Neural cell (in vitro differentiated cells): ENCODE measurements around the gene CDK17. TPM values are rescaled to one million over a fixed set of nuclear protein-coding genes. Genes with fewer than 3 reads are reported as not detected.

Experiments
- H2AFZ ChIP-seq: fragments of 200-600, 300-800 bp; sonication (generic), shearing (Covaris generic); 2 replicates; pipeline ENCODE4 v1.6.0; 2014; ENCODE audit warnings: low read depth, mild to moderate bottlenecking, antibody characterized with exemption, low read length, moderate library complexity
- H3F3A ChIP-seq: fragments of 200-600 bp; shearing (Covaris generic); 2 replicates; pipeline ENCODE4 v1.6.1; 2016; ENCODE audit warnings: mild to moderate bottlenecking, moderate library complexity, mixed read lengths, antibody characterized with exemption, low read length; ENCODE audit not compliant: insufficient read depth, poor library complexity, severe bottlenecking
- H3K27ac ChIP-seq: fragments of 200-600, 300-800 bp; sonication (generic), shearing (Covaris generic); 2 replicates; pipeline ENCODE4 v1.5.1; 2014; ENCODE audit warnings: mild to moderate bottlenecking, low read length, moderate library complexity
- H3K27me3 ChIP-seq: fragments of 300-800, 200-600 bp; sonication (generic), shearing (Covaris generic); 2 replicates; pipeline ENCODE4 v1.6.0; 2014; ENCODE audit warnings: mild to moderate bottlenecking, low read depth, low read length, moderate library complexity; ENCODE audit not compliant: insufficient read depth
- H3K36me3 ChIP-seq: fragments of 300-800, 200-600 bp; sonication (generic), shearing (Covaris generic); 2 replicates; pipeline ENCODE4 v1.5.1; 2014; ENCODE audit warnings: mild to moderate bottlenecking, antibody characterized with exemption, low read length, moderate library complexity; ENCODE audit not compliant: insufficient read depth
- H3K4me2 ChIP-seq: fragments of 300-800, 200-600 bp; sonication (generic), shearing (Covaris generic); 2 replicates; pipeline ENCODE4 v1.6.0; 2014; ENCODE audit warnings: mild to moderate bottlenecking, low read length
- H3K4me3 ChIP-seq: fragments of 300-800, 200-600 bp; sonication (generic), shearing (Covaris generic); 2 replicates; pipeline ENCODE4 v1.5.1; 2014; ENCODE audit warnings: mild to moderate bottlenecking, low read length, moderate library complexity
- H3K79me2 ChIP-seq: fragments of 200-600 bp; shearing (Covaris generic); replicated peaks from 2 replicates; pipeline ENCODE4 v1.6.0; 2014; ENCODE audit warnings: mild to moderate bottlenecking, low read length, moderate library complexity; ENCODE audit not compliant: insufficient read depth
- H3K9ac ChIP-seq: fragments of 300-800, 200-600 bp; sonication (generic), shearing (Covaris generic); 2 replicates; pipeline ENCODE4 v1.6.1; 2016; ENCODE audit warnings: mild to moderate bottlenecking, low read length, mixed read lengths
- H3K9me2 ChIP-seq: fragments of 200-600 bp; shearing (Covaris generic); 2 replicates; pipeline ENCODE4 v1.6.1; 2016; ENCODE audit warnings: mild to moderate bottlenecking, low read length, mixed read lengths; ENCODE audit not compliant: insufficient read depth
- H3K9me3 ChIP-seq: fragments of 200-600, 300-800 bp; sonication (generic), shearing (Covaris generic); 2 replicates; pipeline ENCODE4 v1.6.1; 2016; ENCODE audit warnings: mild to moderate bottlenecking, mixed run types, low read length, moderate library complexity, mixed read lengths
- H4K20me1 ChIP-seq: fragments of 200-600 bp; shearing (Covaris generic); 2 replicates; pipeline ENCODE4 v1.6.1; 2016; ENCODE audit warnings: mild to moderate bottlenecking, mixed run types; ENCODE audit not compliant: insufficient read depth
- CTCF ChIP-seq: fragments of 450-650 bp; IDR thresholded peaks from 2 replicates; pipeline ENCODE4 v1.5.1; 2014; ENCODE audit warnings: antibody characterized with exemption, mild to moderate bottlenecking, moderate library complexity; ENCODE audit not compliant: poor library complexity, severe bottlenecking
- EP300 ChIP-seq: fragments of 450-650 bp; conservative IDR thresholded peaks from 2 replicates; pipeline ENCODE4 v1.6.1; 2014; ENCODE audit warnings: antibody characterized with exemption, mild to moderate bottlenecking, moderate library complexity; ENCODE audit not compliant: poor library complexity, severe bottlenecking
- EZH2 ChIP-seq: fragments of 200-600, 300-800 bp; shearing (Covaris generic), sonication (generic); IDR thresholded peaks from 2 replicates; pipeline ENCODE4 v1.6.1; 2014; ENCODE audit warnings: antibody characterized with exemption, low read length, borderline replicate concordance, mild to moderate bottlenecking; ENCODE audit not compliant: insufficient read depth, poor library complexity, severe bottlenecking
- MXI1 ChIP-seq: fragments of 450-650 bp; conservative IDR thresholded peaks from 2 replicates; pipeline ENCODE4 v1.6.1; 2014; ENCODE audit warnings: antibody characterized with exemption, mild to moderate bottlenecking; ENCODE audit not compliant: poor library complexity, severe bottlenecking
- POLR2AphosphoS5 ChIP-seq: IDR thresholded peaks from 2 replicates; pipeline ENCODE4 v1.6.1; 2012
- RAD21 ChIP-seq: fragments of 450-650 bp; conservative IDR thresholded peaks from 2 replicates; pipeline ENCODE4 v1.6.1; 2014; ENCODE audit warnings: antibody characterized with exemption, mild to moderate bottlenecking, moderate library complexity
- REST ChIP-seq: IDR thresholded peaks from 2 replicates; pipeline ENCODE4 v1.6.1; 2012; ENCODE audit warnings: borderline replicate concordance
- SMC3 ChIP-seq: fragments of 450-650 bp; conservative IDR thresholded peaks from 2 replicates; pipeline ENCODE4 v1.6.1; 2014; ENCODE audit warnings: antibody characterized with exemption, mild to moderate bottlenecking, moderate library complexity; ENCODE audit not compliant: poor library complexity
- TAF1 ChIP-seq: IDR thresholded peaks from 2 replicates; pipeline ENCODE4 v1.6.1; 2012; ENCODE audit warnings: low read depth
- polyA plus RNA-seq: library from polyadenylated mRNA; depleted of rRNA; stranded (reverse); fragments of >200 nt; gene quantifications from 2 replicates; pipeline ENCODE4 v1.2.3, GENCODE V29; 2014

CDK17 gene
- polyA plus RNA-seq, 1 donor from 2014 or later: 119 TPM

DNA sequence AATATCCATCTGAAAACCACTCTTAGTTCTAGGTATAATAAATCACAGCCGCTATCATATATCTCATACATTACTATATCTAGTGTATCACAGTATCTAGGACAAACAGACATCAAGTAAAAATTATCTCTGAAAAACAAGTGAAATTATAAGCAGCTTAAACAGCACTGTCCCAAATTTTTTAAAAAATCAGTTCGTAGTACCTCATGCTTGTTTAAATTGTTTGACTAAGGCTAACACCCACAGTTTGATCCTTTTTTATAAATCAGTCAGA is 33.9 kb downstream of the CDK17 start:
- no peaks in the 10 kb centered on the region for H4K20me1 ChIP-seq
- no peak overlapping the region for H3K4me2 ChIP-seq
- H3K9me2 ChIP-seq: no peaks in the 10 kb centered on the region
- H2AFZ ChIP-seq: no peak overlapping the region
- peaks cover 70% of the 10 kb centered on the region for H3K79me2 ChIP-seq
- H3K27me3 ChIP-seq: no peaks in the 10 kb centered on the region
- no peaks in the 10 kb centered on the region for H3F3A ChIP-seq
- H3K9ac ChIP-seq: no peak overlapping the region
- H3K9me3 ChIP-seq: no peaks in the 10 kb centered on the region
- no peak overlapping the region for H3K27ac ChIP-seq
- H3K4me3 ChIP-seq: no peak overlapping the region
- TF ChIP-seq MXI1 (no peak), CTCF (no peak), REST (no peak), RAD21 (no peak)
- H3K36me3 ChIP-seq: no peaks in the 10 kb centered on the region

GRCh38 chr12:96365604-96366380 is 34.4 kb downstream of the CDK17 start:
- H3K79me2 ChIP-seq: peaks cover 70% of the 10 kb centered on the region
- H2AFZ ChIP-seq: no peak overlapping the region
- no peak overlapping the region for H3K27ac ChIP-seq
- H4K20me1 ChIP-seq: no peaks in the 10 kb centered on the region
- TF ChIP-seq EZH2: no peak
- TF ChIP-seq SMC3: no peak
- TF ChIP-seq RAD21: no peak
- no peak for TF ChIP-seq CTCF
- no peak for TF ChIP-seq REST
- no peak for TF ChIP-seq MXI1
- TF ChIP-seq TAF1: no peak
- no peak for TF ChIP-seq POLR2AphosphoS5
- no peak for TF ChIP-seq EP300
- no peaks in the 10 kb centered on the region for H3K36me3 ChIP-seq
- no peaks in the 10 kb centered on the region for H3K9me2 ChIP-seq
- no peak overlapping the region for H3K4me2 ChIP-seq
- H3K4me3 ChIP-seq: no peak overlapping the region
- H3K27me3 ChIP-seq: no peaks in the 10 kb centered on the region
- no peak overlapping the region for H3K9ac ChIP-seq
- no peaks in the 10 kb centered on the region for H3K9me3 ChIP-seq
- H3F3A ChIP-seq: no peaks in the 10 kb centered on the region
